Measurements from ENCODE around the gene SMOC2. TPM values are rescaled to one million over a fixed set of nuclear protein-coding genes. Genes with fewer than 3 reads are reported as not detected.

The SMOC2 gene
- polyA plus RNA-seq, 2 of the 4 experiments (the other 2 are of a cell fraction): not detected

GRCh38 chr6:168581706-168582105, 140.7 kb downstream of the SMOC2 start:
- Histone ChIP-seq H3K9me3 (no peaks in the 10 kb centered on the region), H3K4me1 (no peaks in the 10 kb centered on the region), H3K4me3 (no peak overlapping the region), H3K4me2 (no peak overlapping the region), H3K27ac (no peak overlapping the region)
- CTCF ChIA-PET: no interaction called here
- POLR2A ChIA-PET: no interaction called here
- TF ChIP-seq RNF2 (IDR thresholded peaks at IDR 0.05; ENCODE audit: borderline replicate concordance, low read depth): no peak
- TF ChIP-seq KDM1A (IDR thresholded peaks at IDR 0.05; ENCODE audit: low read depth): no peak
- TF ChIP-seq RFX5 (IDR thresholded peaks at IDR 0.05): no peak
- no peak for TF ChIP-seq RARB (CRISPR knock-in tag; IDR thresholded peaks at IDR 0.05)
- TF ChIP-seq SMC3 (IDR thresholded peaks at IDR 0.05): no peak
- TF ChIP-seq BCL3 (IDR thresholded peaks at IDR 0.05): no peak
- no peak for TF ChIP-seq CBX2 (IDR thresholded peaks at IDR 0.05; ENCODE audit: borderline replicate concordance, low read depth)
- TF ChIP-seq E2F6 (IDR thresholded peaks at IDR 0.05; ENCODE audit: borderline replicate concordance, low read depth): no peak
- no peak for TF ChIP-seq ESRRA (IDR thresholded peaks at IDR 0.05; ENCODE audit: borderline replicate concordance, low read length)
- no peak for TF ChIP-seq ELK1 (IDR thresholded peaks at IDR 0.05; ENCODE audit: low read depth, low read length)
- no peak for TF ChIP-seq FOSL2 (IDR thresholded peaks at IDR 0.05)
- TF ChIP-seq FOSL2 (CRISPR knock-in tag; IDR thresholded peaks at IDR 0.05): no peak
- no peak for TF ChIP-seq HOXB13 (CRISPR knock-in tag; IDR thresholded peaks at IDR 0.05; ENCODE audit: low read depth)
- TF ChIP-seq EHMT2 (IDR thresholded peaks at IDR 0.05; ENCODE audit: low read depth): no peak
- TF ChIP-seq POLR2A (IDR thresholded peaks at IDR 0.05; ENCODE audit: low read length): no peak
- no peak for TF ChIP-seq RAD21 (conservative IDR thresholded peaks at IDR 0.05 in 1 of 2, IDR thresholded peaks at IDR 0.05 in 1 of 2)
- no peak for TF ChIP-seq TP53 (CRISPR knock-in tag; IDR thresholded peaks at IDR 0.05)
- no peak for TF ChIP-seq CTCF (IDR thresholded peaks at IDR 0.05)
- no peak for TF ChIP-seq MAZ (IDR thresholded peaks at IDR 0.05; ENCODE audit: borderline replicate concordance, low read depth, low read length)
- no peak for TF ChIP-seq HOXB5 (CRISPR knock-in tag; IDR thresholded peaks at IDR 0.05)
- TF ChIP-seq ZC3H11A (IDR thresholded peaks at IDR 0.05): no peak
- WGBS (ENCODE audit: missing lambda C conversion rate): 36% methylated on average over 9 of the region's 9 CpGs
- no peak for FAIRE-seq
- no peak for ATAC-seq
- DNase-seq (ENCODE audit: low read depth in 1 of 2, low spot score in 1 of 2): no peak

DNA sequence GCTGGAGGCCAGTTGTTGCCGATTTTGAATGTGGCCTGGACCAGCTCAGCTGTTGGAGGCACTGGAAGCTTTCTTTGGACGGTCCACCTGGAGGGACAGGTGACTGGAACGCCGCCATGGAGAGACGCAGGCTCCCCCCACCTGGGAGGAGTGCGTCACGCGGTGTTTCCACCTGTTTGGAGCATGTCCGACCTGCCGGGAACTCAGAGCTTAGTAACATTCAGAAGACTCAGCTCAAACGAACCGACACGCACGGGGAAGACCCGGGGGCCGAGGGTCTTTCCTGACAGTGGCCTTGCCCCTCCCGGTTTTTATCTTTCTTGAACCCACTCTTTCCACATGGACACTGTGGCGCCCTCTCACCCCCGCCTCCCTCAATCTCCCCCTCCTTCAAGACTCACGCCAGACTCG, 141.6 kb downstream of the SMOC2 start:
- H3K4me3 ChIP-seq: no peak overlapping the region
- no peaks in the 10 kb centered on the region for H3K4me1 ChIP-seq
- no peak overlapping the region for H3K27ac ChIP-seq
- WGBS (ENCODE audit: missing lambda C conversion rate): 61% methylated on average over 20 of the region's 21 CpGs
- H3K9me3 ChIP-seq: no peaks in the 10 kb centered on the region
- DNase-seq (ENCODE audit: low read depth in 1 of 2, low spot score in 1 of 2) (no peak), ATAC-seq (no peak), FAIRE-seq (no peak)
- TF ChIP-seq NPAS2 (CRISPR knock-in tag; IDR thresholded peaks at IDR 0.05; ENCODE audit: borderline replicate concordance): no peak
- TF ChIP-seq ESRRA (IDR thresholded peaks at IDR 0.05; ENCODE audit: borderline replicate concordance, low read length): no peak
- TF ChIP-seq PHF8 (IDR thresholded peaks at IDR 0.05; ENCODE audit: borderline replicate concordance, low read depth): no peak
- no peak for TF ChIP-seq HDAC2 (IDR thresholded peaks at IDR 0.05)
- no peak for TF ChIP-seq HEYL (CRISPR knock-in tag; IDR thresholded peaks at IDR 0.05)
- no peak for TF ChIP-seq RARB (CRISPR knock-in tag; IDR thresholded peaks at IDR 0.05)
- no peak for TF ChIP-seq HES2 (IDR thresholded peaks at IDR 0.05)
- no peak for TF ChIP-seq BCL3 (IDR thresholded peaks at IDR 0.05)
- no peak for TF ChIP-seq ZNF302 (CRISPR knock-in tag; IDR thresholded peaks at IDR 0.05)
- no peak for TF ChIP-seq ZSCAN20 (CRISPR knock-in tag; IDR thresholded peaks at IDR 0.05)
- TF ChIP-seq CHD4 (IDR thresholded peaks at IDR 0.05; ENCODE audit: borderline replicate concordance): no peak
- no peak for TF ChIP-seq SREBF2 (IDR thresholded peaks at IDR 0.05)
- TF ChIP-seq ELK1 (IDR thresholded peaks at IDR 0.05; ENCODE audit: low read depth, low read length): no peak
- TF ChIP-seq MYC (IDR thresholded peaks at IDR 0.05; ENCODE audit: borderline replicate concordance, low read length): no peak
- no peak overlapping the region for H3K4me2 ChIP-seq
- ChIA-PET POLR2A (no interaction called here), CTCF (no interaction called here)

Data from A549 (cell line).